ENCODE results near the gene KCNJ5. TPM values are rescaled to one million over a fixed set of nuclear protein-coding genes. Genes with fewer than 3 reads are reported as not detected.

The KCNJ5 gene
- total RNA-seq, 1 experiment from 2014 or later: 0.22 TPM

GRCh38 chr11:128934926-128935325, 43.8 kb downstream of the KCNJ5 start:
- peaks cover 24% of the 10 kb centered on the region for H3K4me1 Mint-ChIP-seq
- no peak overlapping the region for H3K4me3 Mint-ChIP-seq
- no peak overlapping the region for H3K27ac Mint-ChIP-seq
- H3K9me3 Mint-ChIP-seq: no peaks in the 10 kb centered on the region
- ChIA-PET POLR2A (no interaction called here), CTCF (interaction anchor here (0.9 to 2.8 kb wide), 4 partner anchors 10 to 29 kb away, joined by 4 to 10 read pairs (median 8); no protein-coding TSS in a partner anchor)
- no peaks in the 10 kb centered on the region for H3K36me3 Mint-ChIP-seq
- H3K27me3 Mint-ChIP-seq (ENCODE audit: low read depth): peaks cover 80% of the 10 kb centered on the region
- TF ChIP-seq PRDM15 (CRISPR knock-in tag; IDR thresholded peaks at IDR 0.05) (no peak), TEAD1 (CRISPR knock-in tag; IDR thresholded peaks at IDR 0.05) (no peak), JUN (CRISPR knock-in tag; IDR thresholded peaks at IDR 0.05) (no peak), MYBL2 (CRISPR knock-in tag; IDR thresholded peaks at IDR 0.05) (no peak)
- no peak for ATAC-seq
- DNase-seq (ENCODE audit: low spot score): no peak

- no peaks in the 10 kb centered on the region for H3K9me3 Mint-ChIP-seq
- TF ChIP-seq ZNF121 (CRISPR knock-in tag; IDR thresholded peaks at IDR 0.05) (no peak), ZNF317 (CRISPR knock-in tag; IDR thresholded peaks at IDR 0.05; ENCODE audit: borderline replicate concordance, low read depth) (0 out of 2 replicates have a peak, but pooled peaks have one; percentile 60), MYBL2 (CRISPR knock-in tag; IDR thresholded peaks at IDR 0.05) (no peak), ATF1 (CRISPR knock-in tag; IDR thresholded peaks at IDR 0.05) (no peak)
- peaks cover 22% of the 10 kb centered on the region for H3K4me1 Mint-ChIP-seq
- H3K27me3 Mint-ChIP-seq (ENCODE audit: low read depth): peaks cover 76% of the 10 kb centered on the region
- ChIA-PET POLR2A (no interaction called here), CTCF (interaction anchor here (0.6 to 3.8 kb wide), 15 partner anchors 10 to 111 kb away, joined by 3 to 25 read pairs (median 5); no protein-coding TSS in a partner anchor)
- no peak overlapping the region for H3K4me3 Mint-ChIP-seq
- DNase-seq (ENCODE audit: low spot score): peak; percentile 70
- H3K27ac Mint-ChIP-seq: 0 out of 2 replicates have a peak overlapping the region, but pooled peaks have one; percentile 41
- H3K36me3 Mint-ChIP-seq: no peaks in the 10 kb centered on the region
- ATAC-seq: peak; percentile 71
Observed at GRCh38 chr11:128936606-128937251, 45.6 kb downstream of the KCNJ5 start.

GRCh38 chr11:128937480-128937879, 46.3 kb downstream of the KCNJ5 start:
- Mint-ChIP-seq H3K27me3 (ENCODE audit: low read depth) (peaks cover 73% of the 10 kb centered on the region), H3K4me1 (peaks cover 22% of the 10 kb centered on the region), H3K9me3 (no peaks in the 10 kb centered on the region), H3K27ac (no peak overlapping the region), H3K36me3 (no peaks in the 10 kb centered on the region), H3K4me3 (no peak overlapping the region)
- ATAC-seq: peak; percentile 6; the same call in 1 of the 2 replicates
- TF ChIP-seq ZNF532 (CRISPR knock-in tag; IDR thresholded peaks at IDR 0.05; ENCODE audit: borderline replicate concordance): no peak
- TF ChIP-seq NFATC4 (CRISPR knock-in tag; IDR thresholded peaks at IDR 0.05): no peak
- no peak for TF ChIP-seq ZNF263 (CRISPR knock-in tag; IDR thresholded peaks at IDR 0.05; ENCODE audit: low read depth)
- TF ChIP-seq OVOL2 (CRISPR knock-in tag; IDR thresholded peaks at IDR 0.05; ENCODE audit: borderline replicate concordance): no peak
- CTCF ChIA-PET: interaction anchor here (0.7 to 3.8 kb wide), 12 partner anchors 10 to 57 kb away, joined by 3 to 25 read pairs (median 7); no protein-coding TSS in a partner anchor
- no peak for DNase-seq (ENCODE audit: low spot score)
- POLR2A ChIA-PET: no interaction called here

Measured in WTC11 (cell line).